Upper lobe of right lung (tissue), 1 donor: ENCODE results near the gene CCDC38. TPM values are rescaled to one million over a fixed set of nuclear protein-coding genes. Genes with fewer than 3 reads are reported as not detected.

Experiments used
- ATAC-seq: fragments of 200-7000 bp; cut with Tn5 transposase; one replicate; pipeline ENCODE4 v1.9.1; 2020; ENCODE audit warnings: mild to moderate bottlenecking, moderate library complexity
- DNase-seq: peaks from one replicate; pipeline ENCODE4 v3.0.0-alpha.2; 2020
- H3K27ac ChIP-seq: fragments of 200-600 bp; one replicate; pipeline ENCODE4 v1.8.0; 2022
- H3K27me3 ChIP-seq: fragments of 200-600 bp; one replicate; pipeline ENCODE4 v1.8.0; 2022; ENCODE audit warnings: mild to moderate bottlenecking
- H3K36me3 ChIP-seq: fragments of 200-600 bp; one replicate; pipeline ENCODE4 v1.8.0; 2022
- H3K4me1 ChIP-seq: fragments of 200-600 bp; one replicate; pipeline ENCODE4 v1.8.0; 2022
- H3K4me3 ChIP-seq: fragments of 200-600 bp; one replicate; pipeline ENCODE4 v1.8.0; 2022; ENCODE audit warnings: mild to moderate bottlenecking
- H3K9me3 ChIP-seq: fragments of 200-600 bp; one replicate; pipeline ENCODE4 v1.8.0; 2022
- intact Hi-C: fragments of 100-400 bp; cut with DNase I; formaldehyde crosslinking; loops from one replicate; pipeline ENCODE4 v1.11.0; 2022
- long read RNA-seq: library from polyadenylated mRNA; unstranded; transcript quantifications from one replicate; pipeline ENCODE4 v2.0.0, GENCODE V29; 2021
- total RNA-seq: library from RNA; stranded (reverse); fragmentation: NEBNext Ultra II Directional; extraction: Animal tissue kit (Norgen Biotek cat#: 25700); gene quantifications from one replicate; pipeline ENCODE4 v1.2.1, GENCODE V29; 2021
- TF ChIP-seq, protein P1 (sequence below): fragments of 200-600 bp; IDR thresholded peaks from one replicate; pipeline ENCODE4 v1.8.0; 2022; ENCODE audit warnings: antibody characterized with exemption
- donor health status: DM: no; HTN: yes; CAD: no; lungs with severe emphysema.

Gene CCDC38
- total RNA-seq, result not detected
- long read RNA-seq, result 0 reads

DNA sequence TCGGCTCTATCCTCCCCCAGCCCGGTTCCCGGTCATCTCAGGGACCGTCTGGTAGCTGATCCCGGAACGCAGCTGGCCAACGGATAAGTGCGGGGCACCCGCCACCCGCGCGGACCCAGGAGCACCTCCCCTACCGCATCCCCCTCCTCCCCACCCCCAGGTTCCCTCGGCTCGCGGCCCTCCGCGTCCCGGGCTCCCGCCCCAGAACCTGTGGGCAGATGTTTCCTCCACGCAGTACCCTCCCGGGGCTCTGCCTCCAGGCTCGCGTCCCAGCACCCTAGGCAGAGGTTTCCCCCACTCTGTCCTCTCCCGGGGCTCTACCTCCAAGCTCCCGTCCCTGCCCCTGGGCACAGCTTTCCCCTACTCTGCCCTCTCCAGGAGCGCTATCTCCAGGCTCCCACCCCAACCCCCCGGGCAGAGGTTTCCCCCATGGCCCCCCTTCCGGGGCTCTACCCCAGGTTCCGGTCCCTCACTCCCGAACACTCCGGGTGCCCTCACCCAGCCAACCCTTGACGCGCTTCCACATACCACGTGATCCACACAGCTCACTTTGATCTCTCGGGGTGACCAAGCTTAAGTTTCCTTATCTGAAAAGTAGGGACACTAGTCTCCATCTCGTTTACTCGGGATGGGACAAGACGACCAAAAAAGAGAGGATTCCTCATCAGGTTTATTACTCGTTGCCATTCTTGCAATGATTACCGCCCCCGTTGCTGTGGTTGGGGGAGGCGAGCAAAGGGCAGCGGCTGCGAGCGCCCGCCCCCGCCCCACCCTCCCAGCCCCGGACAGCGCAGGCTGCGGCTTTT is at the start of gene CCDC38:
TSS of gene CCDC38 (minus strand) at position 91 of the 806 bp plus-strand sequence. CDS start 6,105 bp downstream, outside the sequence.
- Histone ChIP-seq H3K36me3 (no peaks in the 10 kb centered on the region), H3K9me3 (no peaks in the 10 kb centered on the region), H3K4me1 (peaks cover 6% of the 10 kb centered on the region), H3K27ac (peak within 1 kb of the TSS; percentile 83), H3K27me3 (no peaks in the 10 kb centered on the region), H3K4me3 (peak within 1 kb of the TSS; percentile 79)
- DNase-seq (peak; percentile 91), ATAC-seq (peak; percentile 97)
- TF ChIP-seq, protein P1, sequence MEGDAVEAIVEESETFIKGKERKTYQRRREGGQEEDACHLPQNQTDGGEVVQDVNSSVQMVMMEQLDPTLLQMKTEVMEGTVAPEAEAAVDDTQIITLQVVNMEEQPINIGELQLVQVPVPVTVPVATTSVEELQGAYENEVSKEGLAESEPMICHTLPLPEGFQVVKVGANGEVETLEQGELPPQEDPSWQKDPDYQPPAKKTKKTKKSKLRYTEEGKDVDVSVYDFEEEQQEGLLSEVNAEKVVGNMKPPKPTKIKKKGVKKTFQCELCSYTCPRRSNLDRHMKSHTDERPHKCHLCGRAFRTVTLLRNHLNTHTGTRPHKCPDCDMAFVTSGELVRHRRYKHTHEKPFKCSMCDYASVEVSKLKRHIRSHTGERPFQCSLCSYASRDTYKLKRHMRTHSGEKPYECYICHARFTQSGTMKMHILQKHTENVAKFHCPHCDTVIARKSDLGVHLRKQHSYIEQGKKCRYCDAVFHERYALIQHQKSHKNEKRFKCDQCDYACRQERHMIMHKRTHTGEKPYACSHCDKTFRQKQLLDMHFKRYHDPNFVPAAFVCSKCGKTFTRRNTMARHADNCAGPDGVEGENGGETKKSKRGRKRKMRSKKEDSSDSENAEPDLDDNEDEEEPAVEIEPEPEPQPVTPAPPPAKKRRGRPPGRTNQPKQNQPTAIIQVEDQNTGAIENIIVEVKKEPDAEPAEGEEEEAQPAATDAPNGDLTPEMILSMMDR, result no peak
- intact Hi-C loops, result no loop called here

DNA sequence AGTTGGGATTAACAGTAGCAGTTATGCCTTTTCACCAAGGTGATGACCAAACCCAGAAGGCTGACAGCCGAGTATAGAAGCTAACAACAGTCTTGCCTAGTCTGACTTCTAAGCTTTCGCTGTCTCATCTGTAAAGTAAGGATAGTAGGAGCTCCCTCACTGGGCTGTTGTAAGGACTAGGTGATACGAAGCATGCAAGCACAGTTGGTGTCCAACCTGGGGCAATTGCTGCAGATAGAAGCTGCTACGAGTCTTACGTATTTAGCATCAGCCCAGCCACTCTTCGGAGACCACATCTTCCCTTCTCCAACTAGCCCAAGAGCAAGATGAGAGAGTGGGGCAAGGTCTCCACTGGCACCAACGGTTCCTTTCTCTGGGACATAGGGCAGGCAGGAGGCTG is 47.7 kb upstream of the CCDC38 start:
- TF ChIP-seq, protein P1, result no peak
- Histone ChIP-seq H3K27me3 (no peaks in the 10 kb centered on the region), H3K4me1 (no peaks in the 10 kb centered on the region), H3K36me3 (no peaks in the 10 kb centered on the region), H3K9me3 (no peaks in the 10 kb centered on the region), H3K4me3 (no peak overlapping the region), H3K27ac (no peak overlapping the region)
- intact Hi-C loops, result no loop called here
- no peak for ATAC-seq
- DNase-seq, result no peak

DNA sequence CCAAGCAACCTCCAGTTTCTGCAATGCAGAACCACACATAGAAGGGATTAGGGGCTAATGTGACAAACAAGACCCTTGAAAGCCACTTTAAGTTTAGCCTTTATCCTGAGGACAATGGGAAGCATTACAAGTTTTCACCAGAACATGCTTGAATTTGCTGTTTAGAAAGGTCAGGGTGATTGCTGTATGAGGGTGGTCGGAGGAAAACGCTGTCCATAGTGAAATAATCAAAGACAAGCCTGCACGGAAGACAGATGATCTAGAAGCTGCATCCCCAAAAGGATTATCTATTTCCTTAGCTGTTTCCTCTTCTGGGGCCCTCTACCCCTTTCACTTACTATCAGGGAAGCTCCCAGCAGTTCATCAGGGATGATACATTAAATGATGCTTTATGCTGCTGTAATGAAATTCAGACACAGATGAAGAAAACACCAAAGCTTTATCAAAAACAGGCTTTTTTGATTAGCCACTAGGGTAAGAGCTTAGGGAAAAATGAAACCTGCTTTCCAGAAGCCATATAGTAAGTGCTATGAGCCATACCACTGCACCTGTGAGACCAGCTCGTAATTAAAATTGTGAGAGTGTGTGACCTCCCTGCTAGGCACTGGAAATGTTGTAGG is 47.2 kb upstream of the CCDC38 start:
- Histone ChIP-seq H3K36me3 (no peaks in the 10 kb centered on the region), H3K27me3 (no peaks in the 10 kb centered on the region), H3K27ac (no peak overlapping the region), H3K4me1 (no peaks in the 10 kb centered on the region), H3K4me3 (no peak overlapping the region), H3K9me3 (no peaks in the 10 kb centered on the region)
- TF ChIP-seq, protein P1, result no peak
- intact Hi-C loops, result no loop called here
- DNase-seq, result no peak
- ATAC-seq, result no peak

DNA sequence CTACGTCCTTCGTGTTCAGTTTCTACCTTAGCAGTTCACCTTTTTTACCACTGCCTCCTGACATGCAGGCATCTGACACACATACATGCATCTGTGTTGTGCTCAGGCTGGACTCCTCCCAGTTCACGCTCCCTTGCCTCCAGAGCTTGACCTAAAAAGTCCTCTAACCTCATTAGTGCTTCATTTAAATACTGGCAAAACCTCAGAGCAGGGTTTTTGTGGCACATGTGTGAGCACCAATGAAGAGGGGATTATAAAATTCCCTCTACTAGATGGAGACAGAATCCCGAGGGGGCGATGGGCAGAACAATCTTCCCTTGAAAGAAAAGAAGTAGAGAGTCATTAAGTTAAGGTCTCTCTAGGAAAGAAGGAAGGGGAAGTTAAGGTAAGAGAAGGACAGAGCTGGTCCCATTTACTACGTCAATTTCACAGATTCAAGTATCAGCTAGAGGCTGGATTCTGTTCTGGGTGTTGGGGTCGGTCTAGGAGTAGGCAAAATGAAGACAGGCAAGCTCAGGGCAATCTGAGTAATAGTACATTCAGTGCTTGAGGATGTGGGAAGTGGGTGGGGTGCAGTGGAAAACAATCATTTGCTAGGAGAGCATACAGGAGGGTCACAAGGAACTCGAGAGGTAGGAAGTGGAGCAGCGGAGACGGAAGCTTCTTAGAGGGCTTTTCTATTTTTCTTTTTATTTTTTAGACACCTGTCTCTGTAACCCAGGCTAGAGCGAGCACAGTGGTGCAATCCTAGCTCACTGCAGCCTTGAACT is 46.3 kb upstream of the CCDC38 start:
- Histone ChIP-seq H3K27me3 (no peaks in the 10 kb centered on the region), H3K4me1 (no peaks in the 10 kb centered on the region), H3K4me3 (no peak overlapping the region), H3K36me3 (no peaks in the 10 kb centered on the region), H3K9me3 (no peaks in the 10 kb centered on the region), H3K27ac (no peak overlapping the region)
- TF ChIP-seq, protein P1, result no peak
- DNase-seq (no peak), ATAC-seq (no peak)
- intact Hi-C loops, result no loop called here

DNA sequence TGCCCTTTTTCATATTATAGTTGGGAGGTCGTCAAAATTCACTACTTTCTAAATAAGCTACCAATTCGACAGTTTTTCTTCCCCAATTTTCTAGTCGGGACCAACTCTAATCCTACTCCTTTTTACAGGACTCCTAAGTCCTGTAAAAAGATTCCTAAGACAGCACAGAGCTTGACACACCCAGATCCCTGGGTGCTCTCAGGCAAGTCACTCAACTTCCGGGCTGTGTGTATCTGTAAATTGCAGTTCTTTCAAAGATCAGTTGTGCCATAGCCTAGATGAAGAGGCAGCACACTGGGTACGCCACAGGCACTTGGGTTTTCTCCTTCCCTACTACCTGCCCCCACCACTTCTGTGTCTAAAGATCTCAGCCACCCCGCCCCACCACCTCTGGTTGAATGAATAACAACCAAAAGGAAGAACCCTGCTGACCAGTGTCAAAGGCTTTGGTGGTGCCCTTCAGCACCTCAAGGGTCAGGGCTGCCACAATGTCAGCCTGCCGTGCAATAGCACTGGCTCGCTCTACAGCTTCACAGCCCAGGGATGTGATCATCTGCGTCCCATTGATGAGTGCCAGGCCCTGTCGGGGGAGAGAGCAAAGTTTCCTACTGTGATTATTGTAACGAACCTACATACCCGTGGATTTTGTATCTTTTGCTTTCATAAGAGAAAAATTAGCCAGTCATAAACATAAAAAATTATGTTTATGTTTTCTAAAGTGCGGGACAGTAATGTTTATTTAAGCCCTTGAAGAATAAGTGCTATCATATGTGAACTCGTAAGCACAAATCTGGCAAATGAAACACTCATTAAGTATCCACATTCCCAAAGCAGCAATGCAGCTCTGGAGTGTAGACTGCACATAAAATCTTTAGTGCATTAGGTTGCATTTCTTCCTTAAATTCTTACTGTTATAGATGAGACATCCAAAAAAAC is 44.5 kb upstream of the CCDC38 start:
- Histone ChIP-seq H3K27ac (no peak overlapping the region), H3K27me3 (no peaks in the 10 kb centered on the region), H3K36me3 (no peaks in the 10 kb centered on the region), H3K4me3 (no peak overlapping the region), H3K9me3 (no peaks in the 10 kb centered on the region), H3K4me1 (no peaks in the 10 kb centered on the region)
- no peak for ATAC-seq
- intact Hi-C loops, result no loop called here
- TF ChIP-seq, protein P1, result no peak
- no peak for DNase-seq
